ENCODE data around the gene KLK5. TPM values are rescaled to one million over a fixed set of nuclear protein-coding genes. Genes with fewer than 3 reads are reported as not detected.

Gene KLK5
- total RNA-seq, 1 experiment from 2014 or later: not detected

- no peak for DNase-seq (ENCODE audit: low spot score)
Observed at GRCh38 chr19:50969413-50969760, 16.5 kb upstream of the KLK5 start, which contains the start of gene KLK6. KLK6 (minus strand) TSS chr19:50969591; CDS start chr19:50968104, 1,487 bp downstream.

- DNase-seq (ENCODE audit: low spot score): no peak
Observed at GRCh38 chr19:50968716-50969412, 16.0 kb upstream of the KLK5 start.

DNA sequence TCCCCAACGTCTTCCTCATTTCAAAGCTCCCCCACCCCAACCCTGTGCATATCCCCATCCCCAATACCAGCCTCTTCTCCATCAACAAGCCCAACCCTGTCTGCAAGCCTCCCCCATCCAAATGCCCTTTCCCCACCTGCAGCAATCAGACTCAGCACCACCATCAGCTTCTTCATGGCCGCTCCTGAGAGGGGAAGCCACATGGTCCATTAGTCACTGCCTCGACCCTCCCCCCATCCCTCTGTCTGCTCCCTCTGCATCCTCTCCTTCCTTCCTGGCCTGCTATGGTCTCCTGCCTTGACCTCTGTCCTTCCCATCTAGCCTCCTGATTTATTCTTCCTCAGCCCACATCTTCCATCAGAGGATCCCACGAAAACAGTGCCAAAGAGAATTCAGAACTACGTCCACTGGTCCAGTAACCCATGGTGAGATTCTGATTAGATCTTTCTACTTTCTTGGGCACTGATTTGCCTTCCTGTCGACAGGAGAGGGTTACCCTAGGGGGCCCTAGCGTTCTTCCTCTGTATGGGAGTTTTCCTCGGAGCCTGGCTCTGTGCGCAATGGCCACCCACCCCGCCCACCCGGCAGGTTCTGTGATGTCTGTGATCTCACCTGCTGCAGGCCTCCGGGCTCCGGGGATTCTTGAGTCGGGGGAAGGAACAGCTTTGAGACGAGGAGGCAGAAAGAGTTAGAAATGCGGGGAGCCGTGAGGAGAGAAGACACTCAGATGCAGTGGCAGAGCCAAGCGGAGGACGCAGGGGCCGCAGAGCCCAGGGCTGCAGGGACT, 15.3 kb upstream of the KLK5 start:
- DNase-seq (ENCODE audit: low spot score): no peak

- no peak for DNase-seq (ENCODE audit: low spot score)
Observed at GRCh38 chr19:50964266-50964665, 11.4 kb upstream of the KLK5 start.

DNA sequence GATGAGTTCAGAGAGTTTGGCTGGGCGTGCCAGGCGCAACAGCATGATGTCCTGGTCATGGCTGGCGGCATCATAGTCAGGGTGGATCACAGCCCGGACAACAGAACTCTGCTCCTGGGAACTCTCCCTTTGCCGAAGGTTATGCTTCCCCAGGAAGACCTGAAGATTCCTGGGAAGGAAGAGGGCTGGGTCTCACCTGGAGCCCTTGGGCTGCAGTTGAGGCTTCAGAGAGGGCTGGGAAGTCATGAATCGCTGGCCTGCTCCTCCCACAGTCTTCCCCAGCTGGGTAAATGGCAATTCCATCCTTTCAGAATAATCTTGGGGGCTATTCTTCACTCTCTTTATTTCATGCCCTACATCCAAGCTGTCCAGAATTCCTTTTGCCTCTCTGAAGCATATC, 10.5 kb upstream of the KLK5 start:
- DNase-seq (ENCODE audit: low spot score): no peak

DNA sequence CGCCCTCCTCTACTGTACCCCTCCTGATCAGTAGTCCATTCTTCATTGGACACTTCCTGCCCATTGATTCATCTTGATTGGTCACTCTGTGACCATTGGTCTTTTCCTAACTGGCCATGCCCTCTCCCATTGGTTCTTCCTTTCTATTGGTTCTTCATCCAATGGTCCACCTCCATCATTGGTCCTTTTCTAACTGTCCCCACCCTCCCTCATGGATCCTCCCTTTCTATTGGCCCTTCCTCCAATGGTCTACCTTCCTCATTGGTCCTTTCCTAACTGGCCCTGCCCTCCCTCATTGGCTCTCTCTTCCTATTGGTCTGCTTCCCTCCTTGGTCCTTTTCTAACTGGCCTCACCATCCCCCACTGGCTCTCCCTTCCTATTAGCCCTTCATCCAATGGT, 9.4 kb upstream of the KLK5 start:
- DNase-seq (ENCODE audit: low spot score): no peak

DNA sequence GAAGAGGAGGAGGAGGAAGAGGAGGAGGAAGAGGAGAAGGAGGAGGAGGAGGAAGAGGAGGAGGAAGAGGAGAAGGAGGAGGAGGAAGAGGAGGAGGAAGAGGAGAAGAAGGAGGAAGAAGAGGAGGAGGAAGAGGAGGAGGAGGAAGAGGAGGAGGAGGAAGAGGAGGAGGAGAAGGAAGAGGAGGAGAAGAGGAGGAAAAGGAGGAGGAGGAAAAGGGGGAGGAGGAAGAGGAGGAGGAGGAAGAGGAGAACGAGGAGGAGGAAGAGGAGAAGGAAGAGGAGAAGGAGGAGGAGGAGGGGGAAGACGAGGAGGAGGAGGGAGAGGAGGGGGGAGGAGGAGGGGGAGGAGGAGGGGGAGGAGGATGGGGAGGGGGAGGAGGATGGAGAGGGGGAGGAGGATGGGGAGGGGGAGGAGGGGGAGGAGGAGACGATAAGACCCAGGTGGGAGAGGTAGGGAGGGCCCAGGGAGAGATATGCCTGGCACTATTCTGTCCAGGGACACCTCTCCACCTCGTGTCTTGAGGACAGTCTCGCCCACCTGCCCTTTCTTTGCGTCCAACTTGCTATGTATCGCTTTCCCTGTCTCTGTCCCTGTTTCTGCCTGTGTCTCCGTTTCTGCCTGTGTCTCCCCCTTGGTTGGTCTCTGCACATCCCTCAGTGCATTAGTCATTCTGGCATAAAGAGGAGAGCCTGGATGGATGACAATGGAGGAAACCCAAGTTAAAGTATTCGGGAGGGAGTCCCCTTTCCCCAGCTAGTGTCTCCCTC, 7.1 kb upstream of the KLK5 start:
- DNase-seq (ENCODE audit: low spot score): no peak

GRCh38 chr19:50957587-50957986, 4.7 kb upstream of the KLK5 start:
- DNase-seq (ENCODE audit: low spot score): no peak

- no peak for DNase-seq (ENCODE audit: low spot score)
Observed at GRCh38 chr19:50949861-50950260, 3.0 kb downstream of the KLK5 start.

GRCh38 chr19:50947123-50947522, 5.7 kb downstream of the KLK5 start:
- DNase-seq (ENCODE audit: low spot score): no peak

GRCh38 chr19:50944795-50945194, 8.0 kb downstream of the KLK5 start:
- DNase-seq (ENCODE audit: low spot score): no peak

DNA sequence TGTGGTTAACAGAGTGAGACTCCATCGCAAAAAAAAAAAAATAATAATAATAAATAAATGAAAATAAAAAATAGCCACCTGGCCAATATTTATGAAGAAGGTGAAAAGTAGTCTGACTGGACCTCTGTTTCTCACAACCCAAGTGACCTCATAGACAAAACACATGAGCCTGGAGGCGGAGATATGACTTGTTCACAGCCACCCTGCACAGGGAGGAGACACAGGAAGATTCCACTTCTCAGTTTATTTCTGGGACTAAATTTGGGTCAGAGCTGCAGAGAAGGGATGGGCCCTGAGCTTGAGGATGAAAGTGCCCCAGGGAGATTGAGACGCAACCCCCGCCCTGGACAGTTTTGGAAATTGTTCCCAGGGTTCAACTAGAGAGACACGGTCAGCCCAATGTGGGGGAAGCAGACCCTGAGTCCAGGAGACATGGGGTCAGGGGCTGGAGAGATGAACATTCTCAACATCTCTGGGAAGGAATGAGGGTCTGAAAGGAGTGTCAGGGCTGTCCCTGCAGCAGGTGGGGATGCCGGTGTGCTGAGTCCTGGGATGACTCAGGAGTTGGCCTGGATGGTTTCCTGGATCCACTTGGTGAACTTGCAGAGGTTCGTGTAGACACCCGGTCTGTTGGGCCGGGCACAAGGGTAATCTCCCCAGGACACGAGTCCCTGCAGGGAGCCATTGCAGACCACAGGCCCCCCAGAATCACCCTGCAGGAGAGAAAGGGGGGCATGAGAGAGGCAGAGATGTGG, 9.6 kb downstream of the KLK5 start:
- DNase-seq (ENCODE audit: low spot score): no peak

- no peak for DNase-seq (ENCODE audit: low spot score)
Observed at GRCh38 chr19:50939596-50939995, 13.2 kb downstream of the KLK5 start.

DNA sequence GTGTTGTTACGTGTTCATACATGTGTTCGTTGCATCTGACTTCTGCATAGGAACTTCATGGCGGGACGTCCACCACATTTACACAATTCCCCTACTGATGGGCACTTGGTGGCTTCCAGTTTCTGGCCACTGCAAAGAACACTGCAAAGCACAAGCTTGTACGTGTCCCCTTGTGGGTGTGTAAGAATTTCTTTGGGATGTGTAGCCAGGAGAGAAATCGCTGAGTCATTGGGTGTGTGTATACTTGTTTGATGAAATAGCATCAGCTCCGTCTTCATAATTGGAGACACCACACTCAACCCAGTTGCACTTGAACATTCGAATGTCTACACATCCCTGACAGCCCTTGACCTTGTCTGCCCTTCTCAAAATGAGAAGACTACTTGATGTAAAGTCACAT, 19.2 kb downstream of the KLK5 start:
- DNase-seq (ENCODE audit: low spot score): peak; percentile 83

DNA sequence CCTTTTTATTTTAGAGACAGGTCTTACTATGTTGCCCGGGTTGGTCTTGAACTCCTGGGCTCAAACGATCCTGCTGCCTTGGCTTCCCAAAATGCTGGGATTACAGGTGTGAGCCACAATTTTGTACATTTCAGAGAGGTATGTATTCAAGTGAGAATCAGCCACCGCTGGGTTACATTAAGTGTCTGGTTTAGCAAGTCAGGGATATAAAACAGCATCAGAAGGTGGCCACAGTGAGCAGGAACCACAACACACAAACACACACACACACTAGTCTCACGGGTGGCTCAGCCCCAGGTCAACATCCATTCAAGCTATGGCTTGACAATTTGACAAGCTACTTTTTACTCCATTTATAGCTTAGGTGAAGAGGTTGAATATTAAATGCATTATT, 20.2 kb downstream of the KLK5 start:
- DNase-seq (ENCODE audit: low spot score): no peak

- DNase-seq (ENCODE audit: low spot score): no peak
Observed at GRCh38 chr19:50932018-50932689, 20.7 kb downstream of the KLK5 start.

GRCh38 chr19:50931023-50931422, 21.8 kb downstream of the KLK5 start:
- DNase-seq (ENCODE audit: low spot score): no peak

DNA sequence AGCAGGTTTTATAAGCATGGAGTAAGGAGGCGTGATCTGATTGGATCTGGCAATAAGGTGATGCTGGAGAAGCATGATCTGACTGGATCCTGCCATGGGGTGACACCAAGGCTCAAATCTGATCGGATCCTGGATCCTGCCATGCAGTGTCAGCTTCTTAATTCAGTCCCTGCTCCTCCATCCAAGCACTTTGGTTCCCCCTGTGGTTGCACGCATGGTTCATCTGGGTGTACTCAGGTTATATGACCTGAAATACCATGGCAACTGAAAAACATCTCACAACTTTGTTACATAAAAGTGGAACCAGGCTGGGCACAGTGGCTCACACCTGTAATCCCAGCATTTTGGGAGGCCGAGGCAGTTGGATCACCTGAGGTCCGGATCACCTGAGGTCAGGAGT, 24.0 kb downstream of the KLK5 start:
- DNase-seq (ENCODE audit: low spot score): no peak

GRCh38 chr19:50926144-50926543, 26.7 kb downstream of the KLK5 start:
- no peak for DNase-seq (ENCODE audit: low spot score)

GRCh38 chr19:50925734-50926133, 27.1 kb downstream of the KLK5 start:
- DNase-seq (ENCODE audit: low spot score): no peak

GRCh38 chr19:50924586-50924985, 28.3 kb downstream of the KLK5 start:
- DNase-seq (ENCODE audit: low spot score): no peak

Measured in H4 (cell line).